Osteocyte (in vitro differentiated cells): ENCODE results near the gene FGD5. TPM values are rescaled to one million over a fixed set of nuclear protein-coding genes. Genes with fewer than 3 reads are reported as not detected.

ENCODE experiments used
- DNase-seq: peaks from one replicate; pipeline ENCODE4 v3.0.0; 2021; ENCODE audit warnings: mixed read lengths; ENCODE audit not compliant: unreplicated experiment; ENCODE audit errors: extremely low spot score
- H3K27ac Mint-ChIP-seq: one replicate; pipeline ENCODE4 v1.8.0; 2021; ENCODE audit warnings: mild to moderate bottlenecking, mixed read lengths; ENCODE audit not compliant: unreplicated experiment
- H3K27me3 Mint-ChIP-seq: one replicate; pipeline ENCODE4 v1.8.0; 2021; ENCODE audit warnings: mixed read lengths; ENCODE audit not compliant: unreplicated experiment
- H3K36me3 Mint-ChIP-seq: one replicate; pipeline ENCODE4 v1.8.0; 2021; ENCODE audit warnings: mixed read lengths; ENCODE audit not compliant: unreplicated experiment
- H3K4me1 Mint-ChIP-seq: one replicate; pipeline ENCODE4 v1.8.0; 2021; ENCODE audit warnings: mixed read lengths; ENCODE audit not compliant: unreplicated experiment
- H3K4me3 Mint-ChIP-seq: one replicate; pipeline ENCODE4 v1.8.0; 2021; ENCODE audit warnings: mild to moderate bottlenecking, moderate library complexity, mixed read lengths; ENCODE audit not compliant: unreplicated experiment
- H3K9me3 Mint-ChIP-seq: one replicate; pipeline ENCODE4 v1.8.0; 2021; ENCODE audit warnings: mixed read lengths; ENCODE audit not compliant: unreplicated experiment
- CTCF ChIP-seq: fragments of 200-600 bp; sonication (generic); IDR thresholded peaks from 2 replicates; pipeline ENCODE4 v1.5.0; 2021; ENCODE audit warnings: antibody characterized with exemption, mild to moderate bottlenecking, moderate library complexity
- total RNA-seq: library from RNA; stranded (reverse); gene quantifications from 2 replicates; pipeline ENCODE4 v1.2.1, GENCODE V29; 2021

The FGD5 gene
- total RNA-seq, 1 donor from 2014 or later = not detected

GRCh38 chr3:14866627-14867026 is 47.9 kb downstream of the FGD5 start:
- no peak for TF ChIP-seq CTCF
- Mint-ChIP-seq H3K4me1 (no peaks in the 10 kb centered on the region), H3K9me3 (no peaks in the 10 kb centered on the region), H3K4me3 (no peak overlapping the region), H3K27ac (no peak overlapping the region), H3K36me3 (no peaks in the 10 kb centered on the region), H3K27me3 (peaks cover 13% of the 10 kb centered on the region)
- DNase-seq = no peak

- TF ChIP-seq CTCF = no peak
- Mint-ChIP-seq H3K4me1 (no peaks in the 10 kb centered on the region), H3K4me3 (no peak overlapping the region)
Measured at GRCh38 chr3:14867936-14868570, 49.3 kb downstream of the FGD5 start.

GRCh38 chr3:14869917-14870782 is 51.4 kb downstream of the FGD5 start:
- TF ChIP-seq CTCF = no peak
- no peaks in the 10 kb centered on the region for H3K36me3 Mint-ChIP-seq
- H3K4me3 Mint-ChIP-seq = no peak overlapping the region

More at GRCh38 chr3:14867936-14868570, 49.3 kb downstream of the FGD5 start:
- Mint-ChIP-seq H3K36me3 (no peaks in the 10 kb centered on the region), H3K9me3 (no peaks in the 10 kb centered on the region), H3K27ac (no peak overlapping the region), H3K27me3 (peaks cover 14% of the 10 kb centered on the region)
- DNase-seq = no peak

GRCh38 chr3:14870783-14871060 is 52.0 kb downstream of the FGD5 start:
- no peak for DNase-seq
- peaks cover 19% of the 10 kb centered on the region for H3K27me3 Mint-ChIP-seq
- TF ChIP-seq CTCF = no peak
- no peaks in the 10 kb centered on the region for H3K4me1 Mint-ChIP-seq
- H3K4me3 Mint-ChIP-seq = no peak overlapping the region
- no peaks in the 10 kb centered on the region for H3K36me3 Mint-ChIP-seq
- H3K9me3 Mint-ChIP-seq = no peaks in the 10 kb centered on the region
- no peak overlapping the region for H3K27ac Mint-ChIP-seq

More at GRCh38 chr3:14869917-14870782, 51.4 kb downstream of the FGD5 start:
- H3K27ac Mint-ChIP-seq = no peak overlapping the region
- H3K4me1 Mint-ChIP-seq = no peaks in the 10 kb centered on the region
- no peaks in the 10 kb centered on the region for H3K9me3 Mint-ChIP-seq
- no peak for DNase-seq
- peaks cover 17% of the 10 kb centered on the region for H3K27me3 Mint-ChIP-seq

- Mint-ChIP-seq H3K4me3 (no peak overlapping the region), H3K36me3 (no peaks in the 10 kb centered on the region), H3K27ac (no peak overlapping the region), H3K9me3 (no peaks in the 10 kb centered on the region), H3K27me3 (peaks cover 19% of the 10 kb centered on the region), H3K4me1 (no peaks in the 10 kb centered on the region)
- no peak for DNase-seq
- no peak for TF ChIP-seq CTCF
Measured at GRCh38 chr3:14871456-14872200, 52.9 kb downstream of the FGD5 start.
